ENCODE data around the gene SLC25A13.

Gene SLC25A13

GRCh38 chr7:96253441-96253840 is 68.5 kb downstream of the SLC25A13 start:
- no peak for TF ChIP-seq CTCF (IDR thresholded peaks at IDR 0.05; ENCODE audit: control insufficient read depth, insufficient read depth, low read depth, low read length, missing control alignments)
- no peak for DNase-seq (ENCODE audit: low read depth)
- no peak overlapping the region for H3K4me3 ChIP-seq (ENCODE audit: control insufficient read depth, low read depth, low read length)

GRCh38 chr7:96250776-96251361 is 71.0 kb downstream of the SLC25A13 start:
- H3K4me3 ChIP-seq (ENCODE audit: control insufficient read depth, low read depth, low read length) = no peak overlapping the region
- TF ChIP-seq CTCF (IDR thresholded peaks at IDR 0.05; ENCODE audit: control insufficient read depth, insufficient read depth, low read depth, low read length, missing control alignments) = no peak
- no peak for DNase-seq (ENCODE audit: low read depth)

GRCh38 chr7:96248405-96248804 is 73.5 kb downstream of the SLC25A13 start:
- no peak overlapping the region for H3K4me3 ChIP-seq (ENCODE audit: control insufficient read depth, low read depth, low read length)
- DNase-seq (ENCODE audit: low read depth) = no peak
- TF ChIP-seq CTCF (IDR thresholded peaks at IDR 0.05; ENCODE audit: control insufficient read depth, insufficient read depth, low read depth, low read length, missing control alignments) = no peak

GRCh38 chr7:96246919-96247318 is 75.0 kb downstream of the SLC25A13 start:
- no peak for DNase-seq (ENCODE audit: low read depth)
- no peak overlapping the region for H3K4me3 ChIP-seq (ENCODE audit: control insufficient read depth, low read depth, low read length)
- no peak for TF ChIP-seq CTCF (IDR thresholded peaks at IDR 0.05; ENCODE audit: control insufficient read depth, insufficient read depth, low read depth, low read length, missing control alignments)

- H3K4me3 ChIP-seq (ENCODE audit: control insufficient read depth, low read depth, low read length) = no peak overlapping the region
- DNase-seq (ENCODE audit: low read depth) = no peak
- TF ChIP-seq CTCF (IDR thresholded peaks at IDR 0.05; ENCODE audit: control insufficient read depth, insufficient read depth, low read depth, low read length, missing control alignments) = no peak
Measured at GRCh38 chr7:96244992-96245292, 77.0 kb downstream of the SLC25A13 start.

- DNase-seq (ENCODE audit: low read depth) = no peak
- H3K4me3 ChIP-seq (ENCODE audit: control insufficient read depth, low read depth, low read length) = no peak overlapping the region
- TF ChIP-seq CTCF (IDR thresholded peaks at IDR 0.05; ENCODE audit: control insufficient read depth, insufficient read depth, low read depth, low read length, missing control alignments) = no peak
Measured at GRCh38 chr7:96244244-96244991, 77.5 kb downstream of the SLC25A13 start.
